ENCODE data around the gene USP48. TPM values are rescaled to one million over a fixed set of nuclear protein-coding genes. Genes with fewer than 3 reads are reported as not detected.
"Not testable (repeated sequence)": the region's sequence is repeated elsewhere in the genome, so short reads cannot be mapped to it uniquely, and the experiment has no call there.

The USP48 gene, protein sequence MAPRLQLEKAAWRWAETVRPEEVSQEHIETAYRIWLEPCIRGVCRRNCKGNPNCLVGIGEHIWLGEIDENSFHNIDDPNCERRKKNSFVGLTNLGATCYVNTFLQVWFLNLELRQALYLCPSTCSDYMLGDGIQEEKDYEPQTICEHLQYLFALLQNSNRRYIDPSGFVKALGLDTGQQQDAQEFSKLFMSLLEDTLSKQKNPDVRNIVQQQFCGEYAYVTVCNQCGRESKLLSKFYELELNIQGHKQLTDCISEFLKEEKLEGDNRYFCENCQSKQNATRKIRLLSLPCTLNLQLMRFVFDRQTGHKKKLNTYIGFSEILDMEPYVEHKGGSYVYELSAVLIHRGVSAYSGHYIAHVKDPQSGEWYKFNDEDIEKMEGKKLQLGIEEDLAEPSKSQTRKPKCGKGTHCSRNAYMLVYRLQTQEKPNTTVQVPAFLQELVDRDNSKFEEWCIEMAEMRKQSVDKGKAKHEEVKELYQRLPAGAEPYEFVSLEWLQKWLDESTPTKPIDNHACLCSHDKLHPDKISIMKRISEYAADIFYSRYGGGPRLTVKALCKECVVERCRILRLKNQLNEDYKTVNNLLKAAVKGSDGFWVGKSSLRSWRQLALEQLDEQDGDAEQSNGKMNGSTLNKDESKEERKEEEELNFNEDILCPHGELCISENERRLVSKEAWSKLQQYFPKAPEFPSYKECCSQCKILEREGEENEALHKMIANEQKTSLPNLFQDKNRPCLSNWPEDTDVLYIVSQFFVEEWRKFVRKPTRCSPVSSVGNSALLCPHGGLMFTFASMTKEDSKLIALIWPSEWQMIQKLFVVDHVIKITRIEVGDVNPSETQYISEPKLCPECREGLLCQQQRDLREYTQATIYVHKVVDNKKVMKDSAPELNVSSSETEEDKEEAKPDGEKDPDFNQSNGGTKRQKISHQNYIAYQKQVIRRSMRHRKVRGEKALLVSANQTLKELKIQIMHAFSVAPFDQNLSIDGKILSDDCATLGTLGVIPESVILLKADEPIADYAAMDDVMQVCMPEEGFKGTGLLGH
- polyA plus RNA-seq (ENCODE audit: insufficient read length in 3 of 3) = 10 to 100 TPM; 62.6 to 77.9 (median 71.2) TPM
- long read RNA-seq, donor 1, partial matches to known transcripts = 0 of 1 reads
- long read RNA-seq, donor 1, other reads (novel, unspliced or antisense) = 0 of 1 reads
- long read RNA-seq, donor 2, partial matches to known transcripts = 0 of 3 reads
- long read RNA-seq, donor 2, other reads (novel, unspliced or antisense) = 0 of 3 reads
- long read RNA-seq, donor 3, full-length matches to known transcripts = 5 of 10 reads
- long read RNA-seq, donor 3, partial matches to known transcripts = 5 of 10 reads
- long read RNA-seq, donor 3, other reads (novel, unspliced or antisense) = 0 of 10 reads
- long read RNA-seq, donor 4, partial matches to known transcripts = 0 of 3 reads
- long read RNA-seq, donor 4, other reads (novel, unspliced or antisense) = 0 of 3 reads
- long read RNA-seq, donor 5 = 0 reads
- long read RNA-seq, donor 6, full-length matches to known transcripts = 3 of 10 reads
- long read RNA-seq, donor 6, partial matches to known transcripts = 7 of 10 reads
- long read RNA-seq, donor 6, other reads (novel, unspliced or antisense) = 0 of 10 reads
- long read RNA-seq, donor 7, full-length matches to known transcripts = 4 of 14 reads
- long read RNA-seq, donor 7, partial matches to known transcripts = 10 of 14 reads
- long read RNA-seq, donor 7, other reads (novel, unspliced or antisense) = 0 of 14 reads
- long read RNA-seq, donor 8, partial matches to known transcripts = 6 of 10 reads
- long read RNA-seq, donor 8, other reads (novel, unspliced or antisense) = 0 of 10 reads
- long read RNA-seq, donor 9, partial matches to known transcripts = 0 of 2 reads
- long read RNA-seq, donor 9, other reads (novel, unspliced or antisense) = 0 of 2 reads
- long read RNA-seq, donor 10, partial matches to known transcripts = 0 of 3 reads
- long read RNA-seq, donor 10, other reads (novel, unspliced or antisense) = 0 of 3 reads
- long read RNA-seq, donor 11, full-length matches to known transcripts = 4 of 4 reads
- long read RNA-seq, donor 11, partial matches to known transcripts = 0 of 4 reads
- long read RNA-seq, donor 11, other reads (novel, unspliced or antisense) = 0 of 4 reads
- long read RNA-seq, donor 12, partial matches to known transcripts = 0 of 1 reads
- long read RNA-seq, donor 12, other reads (novel, unspliced or antisense) = 0 of 1 reads
- long read RNA-seq, donor 13, partial matches to known transcripts = 12 of 18 reads
- long read RNA-seq, donor 13, other reads (novel, unspliced or antisense) = 0 of 18 reads
- long read RNA-seq, donor 14, partial matches to known transcripts = 0 of 4 reads
- long read RNA-seq, donor 14, other reads (novel, unspliced or antisense) = 0 of 4 reads
- long read RNA-seq, donor 15 = 0 reads
- long read RNA-seq, donor 16, full-length matches to known transcripts = 16 of 49 reads
- long read RNA-seq, donor 16, partial matches to known transcripts = 33 of 49 reads
- long read RNA-seq, donor 16, other reads (novel, unspliced or antisense) = 0 of 49 reads

DNA sequence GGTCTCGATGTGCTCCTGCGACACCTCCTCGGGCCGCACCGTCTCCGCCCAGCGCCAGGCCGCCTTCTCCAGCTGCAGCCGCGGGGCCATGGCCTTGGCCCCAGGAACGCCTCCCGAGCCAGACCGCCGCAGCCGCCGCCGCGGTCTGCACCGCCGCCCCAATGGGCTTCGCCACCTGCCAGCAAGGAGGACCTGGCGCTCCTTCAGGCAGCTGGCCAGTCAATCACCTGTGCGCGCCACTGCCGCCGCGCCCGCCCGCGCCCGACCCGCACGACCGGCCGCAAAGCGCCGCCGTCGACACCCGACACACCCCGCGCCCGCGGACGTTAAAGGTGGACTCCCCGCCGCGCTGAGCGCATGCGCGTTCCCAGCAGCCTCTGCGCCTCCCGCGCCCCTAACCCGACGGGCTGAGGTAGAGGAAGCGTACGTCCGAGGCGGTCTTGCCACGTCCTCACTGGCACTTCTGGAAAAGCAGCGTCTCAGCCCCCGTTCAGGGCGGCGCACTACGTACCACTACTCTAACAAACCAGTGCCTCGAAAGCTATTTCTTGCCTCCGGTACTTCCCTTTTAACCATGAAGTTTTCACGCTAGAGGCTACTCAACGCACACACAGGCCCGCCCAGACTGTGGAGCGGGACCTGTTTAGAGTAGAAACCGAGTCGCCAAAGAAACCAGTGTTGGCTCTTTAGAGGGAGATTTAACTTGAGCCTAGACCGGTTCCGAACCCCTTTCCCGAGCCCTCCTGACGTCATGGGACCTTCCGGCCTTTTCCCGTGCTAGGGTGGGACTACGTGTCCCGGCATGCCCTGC lies at the start of gene USP48:
USP48 (minus strand) TSS at position 282 of the 811 bp plus-strand sequence; CDS start at position 90, 192 bp downstream.
- DNase-seq (ENCODE audit: extremely low read depth in 1 of 11, low read depth in 9 of 11, low spot score in 4 of 11) = peak; percentile 90 to 96 (median 95)

DNA sequence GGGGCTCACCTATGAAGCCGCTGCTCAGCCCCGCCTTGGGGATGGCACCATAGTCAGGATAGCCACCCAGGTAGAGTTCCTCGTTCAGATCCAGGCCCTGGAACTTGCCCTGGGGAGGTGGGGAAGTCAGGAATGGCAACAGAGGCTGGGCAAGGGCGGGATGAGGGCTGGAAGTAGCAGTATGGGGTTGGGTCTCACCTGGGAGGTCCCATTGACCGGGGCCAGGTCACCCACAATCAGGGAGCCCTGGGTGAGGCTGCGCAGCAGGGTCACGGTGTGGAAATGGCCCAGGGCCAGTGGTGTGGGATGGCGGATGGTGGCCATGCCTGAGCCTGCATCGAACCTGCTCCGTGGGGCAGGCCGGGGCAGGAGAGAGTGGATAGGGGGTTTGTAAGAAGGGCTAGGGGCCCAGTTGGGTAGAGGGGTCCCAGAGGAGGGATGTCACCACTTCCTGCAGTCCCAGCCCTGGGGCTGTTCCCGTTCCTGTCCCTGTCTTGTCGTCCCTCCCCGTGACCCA lies 48.6 kb upstream of the USP48 start:
- no peak for DNase-seq (ENCODE audit: extremely low read depth in 1 of 11, low read depth in 9 of 11, low spot score in 4 of 11)

DNA sequence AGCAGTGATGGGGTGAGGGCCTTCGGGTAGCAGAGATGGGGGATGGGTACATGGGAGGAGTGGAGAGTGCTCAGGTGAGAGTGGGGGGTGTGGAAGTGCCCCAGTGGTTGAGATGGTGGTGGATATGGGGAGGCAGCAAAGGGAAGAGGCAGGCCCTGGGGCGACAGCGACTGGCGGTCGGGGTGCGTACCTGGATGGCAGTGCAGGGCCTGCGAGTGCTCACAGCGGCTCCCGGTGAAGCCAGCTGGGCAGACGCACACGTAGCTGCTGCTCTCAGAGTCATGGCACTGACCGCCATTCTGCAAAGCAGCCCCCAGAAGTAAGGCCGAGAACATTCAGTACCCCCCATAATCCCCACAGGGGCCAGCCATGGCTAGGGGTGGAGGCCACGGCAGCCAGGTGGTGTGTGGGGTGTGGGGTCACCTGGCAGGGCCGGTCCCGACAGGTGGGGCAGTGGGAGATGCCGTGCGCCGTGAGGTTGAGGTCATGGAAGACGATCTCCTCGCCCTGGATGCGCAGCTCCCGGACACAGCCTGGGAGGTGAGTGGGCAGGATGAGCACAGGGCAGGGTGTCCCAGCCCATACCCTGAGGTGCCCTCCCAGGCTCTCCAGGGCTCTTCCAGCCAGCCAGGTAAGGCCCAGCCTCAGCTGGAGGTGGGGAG lies 48.0 kb upstream of the USP48 start:
- no peak for DNase-seq (ENCODE audit: extremely low read depth in 1 of 11, low read depth in 9 of 11, low spot score in 4 of 11)

DNA sequence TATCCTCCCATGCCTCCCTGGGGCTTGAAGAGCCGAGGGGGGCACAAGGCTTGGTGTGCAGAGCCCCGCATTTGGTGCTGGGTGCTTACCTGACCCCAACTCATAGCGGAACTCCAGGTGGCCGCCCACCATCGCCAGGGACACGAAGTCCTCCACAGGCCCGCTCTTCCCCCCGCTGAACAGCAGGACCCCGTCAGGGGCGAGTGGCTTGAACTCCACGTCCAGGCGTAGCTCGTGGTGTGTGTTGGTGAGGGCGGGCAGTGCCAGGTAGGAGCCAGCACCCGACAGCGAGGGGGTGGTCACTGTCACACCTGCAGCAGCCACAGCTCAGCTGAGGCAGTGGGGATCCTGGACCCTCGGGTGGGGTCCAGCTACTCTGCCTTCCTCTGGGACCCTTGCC lies 46.3 kb upstream of the USP48 start:
- no peak for DNase-seq (ENCODE audit: extremely low read depth in 1 of 11, low read depth in 9 of 11, low spot score in 4 of 11)

DNA sequence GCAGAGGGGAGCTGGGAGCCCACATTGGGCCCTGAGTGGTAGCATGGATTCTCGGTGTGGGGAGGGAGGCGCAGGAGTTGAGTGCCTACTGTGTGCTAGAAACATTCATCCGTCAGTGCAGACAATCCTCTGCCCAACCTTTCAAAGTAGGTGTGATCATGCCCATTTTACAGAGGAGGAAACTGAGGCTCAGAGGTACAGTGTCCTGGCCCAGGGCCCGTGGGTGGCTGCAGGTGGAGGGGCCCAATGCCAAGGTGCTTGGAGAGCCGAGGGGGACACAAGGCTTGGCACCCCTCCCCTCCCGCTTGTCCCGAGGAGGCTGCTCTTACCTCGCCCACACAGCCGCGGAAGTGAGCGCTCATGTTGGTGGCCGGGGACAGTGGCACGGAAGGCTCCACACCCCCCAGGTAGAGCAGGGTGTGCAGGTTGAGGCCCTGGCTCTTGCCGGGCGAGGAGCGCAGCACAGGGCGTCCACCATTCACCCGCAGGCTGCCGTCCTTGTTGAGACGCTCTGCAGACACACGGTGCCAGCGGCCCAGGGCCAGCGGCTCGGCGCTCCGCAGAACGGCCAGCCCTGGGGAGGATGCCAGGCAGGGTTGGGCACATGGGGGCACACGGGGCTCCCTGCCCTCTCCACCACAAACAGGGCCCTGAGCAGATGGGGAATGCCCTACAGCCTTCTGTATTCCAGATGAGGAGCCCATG lies 45.7 kb upstream of the USP48 start:
- no peak for DNase-seq (ENCODE audit: extremely low read depth in 1 of 11, low read depth in 9 of 11, low spot score in 4 of 11)

DNA sequence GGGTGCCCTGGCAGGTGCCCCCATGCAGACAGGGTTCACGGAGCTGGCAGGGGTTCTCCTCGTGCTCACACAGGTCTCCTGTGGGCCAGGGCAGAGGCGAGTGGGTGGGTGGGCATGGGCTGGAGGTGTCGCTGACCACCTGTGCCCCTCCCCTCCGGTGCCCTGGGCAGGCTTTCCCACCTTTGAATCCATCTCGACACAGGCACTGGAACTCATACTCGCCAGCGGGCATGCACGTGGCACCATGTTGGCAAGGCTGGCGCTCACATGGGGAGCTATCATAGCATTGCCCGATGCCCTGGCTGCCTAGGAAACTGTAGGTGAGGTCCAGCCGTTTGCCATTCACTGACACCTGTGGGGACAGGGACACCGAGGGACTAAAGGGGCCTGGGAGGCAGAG lies 45.1 kb upstream of the USP48 start:
- DNase-seq (ENCODE audit: extremely low read depth in 1 of 11, low read depth in 9 of 11, low spot score in 4 of 11) = no peak

DNA sequence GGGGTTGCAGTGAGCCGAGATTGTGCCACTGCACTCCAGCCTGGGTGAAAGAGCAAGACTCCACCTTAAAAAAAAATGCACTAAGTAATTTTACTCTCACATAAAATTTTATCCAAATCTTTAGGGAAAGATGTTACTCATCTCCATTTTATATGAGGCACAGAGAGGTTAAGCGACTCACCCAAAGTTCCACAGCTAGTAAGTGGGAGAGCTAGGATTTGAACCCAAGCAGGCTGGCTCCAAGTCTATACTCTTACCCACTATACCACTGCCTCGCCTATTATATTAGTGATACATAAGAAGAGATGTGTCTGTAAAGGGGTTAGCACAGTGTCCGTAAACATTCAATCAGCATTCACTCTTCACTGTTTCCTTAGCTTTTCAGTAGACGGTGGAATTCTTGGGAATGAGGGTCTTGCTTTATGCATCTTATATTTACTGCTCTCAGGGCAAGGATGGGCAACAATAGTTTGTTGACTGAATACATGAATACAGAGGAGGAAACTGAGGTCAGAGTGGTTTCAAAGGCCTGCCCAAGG lies 44.3 kb upstream of the USP48 start:
- DNase-seq (ENCODE audit: extremely low read depth in 1 of 11, low read depth in 9 of 11, low spot score in 4 of 11) = no peak

DNA sequence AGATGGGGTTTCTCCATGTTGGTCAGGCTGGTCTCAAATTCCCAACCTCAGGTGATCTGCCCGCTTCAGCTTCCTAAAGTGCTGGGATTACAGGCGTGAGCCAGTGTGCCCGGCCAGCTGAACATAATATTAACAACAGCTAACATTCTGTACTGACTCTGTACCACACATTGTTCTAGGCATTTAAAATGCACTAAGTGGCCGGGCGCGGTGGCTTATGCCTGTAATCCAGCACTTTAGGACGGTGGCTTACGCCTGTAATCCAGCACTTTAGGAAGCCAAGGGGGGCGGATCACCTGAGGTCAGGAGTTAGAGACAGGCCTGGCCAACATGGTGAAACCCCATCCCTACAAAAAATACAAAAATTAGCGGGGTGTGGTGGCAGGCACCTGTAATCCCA lies 43.7 kb upstream of the USP48 start:
- not testable (repeated sequence) for DNase-seq (ENCODE audit: extremely low read depth in 1 of 11, low read depth in 9 of 11, low spot score in 4 of 11)

DNA sequence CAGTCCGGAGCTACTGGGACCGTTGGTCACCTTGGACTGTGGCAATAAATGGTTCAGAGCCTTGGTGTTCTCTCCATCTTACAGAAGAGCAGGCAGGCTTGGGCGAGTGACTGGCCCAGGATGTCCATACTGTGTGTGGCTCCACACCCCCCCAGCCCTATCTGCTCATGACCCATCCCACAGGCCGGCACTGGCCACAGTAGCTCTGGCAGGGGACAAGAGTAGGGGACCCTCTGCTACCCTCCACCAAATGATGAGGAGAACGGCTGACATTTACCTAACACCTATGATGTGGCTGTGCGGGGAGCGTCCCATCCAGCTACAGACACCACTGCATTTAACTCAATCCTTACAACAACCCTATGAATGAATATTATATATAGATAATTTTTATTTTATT lies 42.4 kb upstream of the USP48 start:
- DNase-seq (ENCODE audit: extremely low read depth in 1 of 11, low read depth in 9 of 11, low spot score in 4 of 11) = no peak

DNA sequence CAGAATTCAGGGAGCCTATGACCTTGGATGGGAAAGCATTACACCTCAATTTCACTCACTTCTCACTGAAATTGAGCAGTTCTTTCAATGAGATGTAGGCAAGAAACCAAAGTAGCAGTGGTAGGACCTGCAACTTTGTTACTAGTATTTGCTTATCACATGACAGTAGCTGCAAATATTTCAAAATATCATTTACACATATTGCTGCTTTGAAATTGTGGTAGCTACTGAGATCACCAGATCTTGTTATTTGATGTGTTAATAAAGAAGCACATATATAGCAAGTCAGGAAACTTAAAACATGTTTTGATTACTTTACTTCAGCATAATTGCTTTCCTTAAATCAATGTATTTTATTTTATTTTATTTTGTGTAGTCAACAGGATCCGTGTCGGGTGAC lies 42.0 kb upstream of the USP48 start:
- DNase-seq (ENCODE audit: extremely low read depth in 1 of 11, low read depth in 9 of 11, low spot score in 4 of 11) = no peak

DNA sequence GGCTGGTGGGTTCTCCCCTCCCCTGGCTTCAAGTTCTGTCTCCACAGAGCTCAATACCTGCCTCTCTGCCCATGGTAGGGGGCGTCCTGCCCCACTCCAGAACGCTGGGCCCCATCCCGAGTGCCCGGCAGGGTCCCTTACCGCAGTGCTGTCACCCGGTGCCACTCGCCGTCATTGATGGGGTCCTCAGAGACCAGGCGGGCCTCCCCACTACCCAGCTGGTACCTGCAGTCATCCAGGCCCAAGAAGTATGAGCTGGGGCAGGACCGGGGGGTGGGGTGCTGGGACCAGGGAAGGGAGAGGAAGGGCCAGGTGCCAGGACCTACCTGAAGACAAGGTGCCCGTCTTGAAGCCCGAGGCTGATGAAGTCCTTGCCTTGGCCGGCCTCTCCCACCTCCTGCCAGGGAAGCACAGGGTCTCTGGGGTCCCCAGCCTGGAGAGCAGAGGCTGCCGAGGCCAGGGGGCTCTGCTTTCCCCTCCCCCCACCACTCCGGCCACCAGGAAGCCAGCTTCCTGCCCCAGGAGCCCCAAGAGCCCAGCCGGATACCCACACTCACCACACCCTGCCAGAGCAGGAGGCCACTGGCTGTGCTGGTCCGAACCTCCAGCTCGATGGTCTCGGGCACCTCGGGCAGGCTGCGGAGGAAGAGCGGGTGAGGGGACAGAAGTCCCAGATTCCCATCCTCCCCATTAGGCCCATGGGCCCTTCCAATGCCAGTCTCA lies 41.2 kb upstream of the USP48 start:
- DNase-seq (ENCODE audit: extremely low read depth in 1 of 11, low read depth in 9 of 11, low spot score in 4 of 11) = no peak

DNA sequence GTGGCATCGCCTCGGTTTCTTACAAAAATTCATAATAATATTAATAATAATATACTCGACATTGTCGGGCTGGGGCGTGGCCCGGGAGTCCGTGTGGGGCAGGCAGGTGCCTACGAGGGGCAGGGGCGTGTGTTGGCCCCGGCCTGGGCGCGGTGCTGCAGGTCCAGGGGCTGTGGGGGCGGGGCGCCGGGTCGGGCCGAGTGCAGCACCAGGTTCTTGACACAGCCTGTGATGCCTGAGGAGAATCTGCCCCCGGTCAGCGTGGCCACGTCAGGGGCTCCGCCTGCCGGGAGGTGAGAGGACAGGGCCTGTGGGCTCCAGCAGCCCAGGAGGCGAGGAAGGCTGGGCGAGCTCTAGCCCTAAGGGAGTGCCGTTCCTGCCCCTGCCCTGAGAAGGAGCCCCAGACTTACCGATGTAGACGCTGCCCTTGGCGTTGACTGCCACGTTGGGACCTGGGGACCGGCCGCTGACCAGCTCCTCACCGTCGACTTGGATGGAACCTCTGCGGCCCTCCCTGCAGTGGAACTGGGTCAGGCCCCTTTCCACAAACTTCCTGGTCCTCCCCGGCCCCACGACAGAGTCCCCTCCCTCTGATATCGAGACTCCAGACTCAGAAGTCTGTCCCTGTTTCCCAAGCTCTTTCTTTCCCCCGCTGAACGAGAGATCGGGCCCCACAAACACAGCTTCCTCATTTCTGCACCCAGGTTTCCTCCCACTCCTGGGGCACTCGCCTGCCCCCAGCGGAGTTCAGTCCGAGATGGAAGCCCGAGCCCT lies 40.4 kb upstream of the USP48 start:
- DNase-seq (ENCODE audit: extremely low read depth in 1 of 11, low read depth in 9 of 11, low spot score in 4 of 11) = no peak

DNA sequence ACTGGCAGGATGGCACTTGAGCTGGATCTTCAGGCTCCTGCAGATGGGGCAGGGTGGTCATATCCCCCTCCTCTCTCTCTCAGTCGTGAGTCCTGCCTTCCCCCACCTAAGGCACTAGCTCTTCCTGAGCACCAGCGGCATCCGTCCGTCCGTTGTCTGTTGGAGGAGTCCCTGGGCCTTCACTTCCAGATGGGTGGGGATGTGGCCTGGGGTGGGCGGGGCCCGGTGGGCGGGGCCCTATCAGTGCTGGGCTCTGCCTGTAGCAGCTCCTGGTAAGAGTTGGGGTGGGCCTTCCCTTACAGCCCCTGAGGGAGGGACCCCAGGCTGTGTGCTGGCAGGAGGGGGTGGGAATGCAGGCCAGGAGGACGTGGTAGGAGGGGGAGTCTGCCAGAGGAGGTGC lies 39.4 kb upstream of the USP48 start:
- DNase-seq (ENCODE audit: extremely low read depth in 1 of 11, low read depth in 9 of 11, low spot score in 4 of 11) = no peak
